ENCODE measurements around the gene PARVA.
A peak's percentile ranks its signal among the peaks of the same experiment; 100 is the strongest.

The PARVA gene

GRCh38 chr11:12540913-12541582, 163.7 kb downstream of the PARVA start:
- Histone ChIP-seq H2BK15ac (ENCODE audit: low read depth, poor library complexity, severe bottlenecking) (peak overlapping the region; percentile 15), H2BK12ac (ENCODE audit: low read length in 2 of 2) (peak overlapping the region in 1 of 2 experiments; percentile 94), H3K4ac (ENCODE audit: low read depth in 1 of 2, low read length in 2 of 2) (peak overlapping the region; percentile 52 to 60), H2BK5ac (ENCODE audit: low read depth, low read length, poor library complexity, severe bottlenecking) (no peak overlapping the region), H4K91ac (ENCODE audit: low read length) (peak overlapping the region; percentile 80), H3K9me3 (ENCODE audit: control insufficient read depth, low read length) (no peaks in the 10 kb centered on the region), H4K8ac (ENCODE audit: low read length) (peak overlapping the region; percentile 83), H3K18ac (ENCODE audit: low read depth in 1 of 2, low read length in 2 of 2) (peak overlapping the region; percentile 63 to 81), H3K4me1 (ENCODE audit: control insufficient read depth, insufficient read depth, low read depth, low read length) (peaks cover 24% of the 10 kb centered on the region), H2AFZ (ENCODE audit: low read depth, low read length) (no peak overlapping the region), H2AK5ac (ENCODE audit: low read length, severe bottlenecking) (peak overlapping the region; percentile 83), H3K36me3 (ENCODE audit: control insufficient read depth in 1 of 2, insufficient read depth in 2 of 2, low read depth in 1 of 2, low read length in 2 of 2) (no peaks in the 10 kb centered on the region), H3K14ac (ENCODE audit: low read length in 2 of 2) (peak overlapping the region in 1 of 2 experiments; percentile 75), H2BK120ac (ENCODE audit: low read depth, low read length) (peak overlapping the region; percentile 24), H3K27me3 (ENCODE audit: control insufficient read depth in 1 of 2, insufficient read depth in 1 of 2, low read length in 2 of 2) (no peaks in the 10 kb centered on the region), H3K4me3 (ENCODE audit: insufficient read depth in 1 of 2, low read depth in 1 of 2, low read length in 2 of 2) (no peak overlapping the region), H3K4me2 (ENCODE audit: low read length, poor library complexity, severe bottlenecking) (no peak overlapping the region), H3K27ac (ENCODE audit: low read length, poor library complexity, severe bottlenecking) (peak overlapping the region; percentile 94), H3K9ac (ENCODE audit: low read length) (peak overlapping the region; percentile 72), H3K23ac (ENCODE audit: low read length in 2 of 2) (no peak overlapping the region), H3K79me1 (replicated peaks; ENCODE audit: low read length, poor library complexity, severe bottlenecking) (no peaks in the 10 kb centered on the region)
- peak; percentile 76 for DNase-seq
- WGBS = 51% methylated on average over 6 of the region's 6 CpGs

GRCh38 chr11:12541583-12542151, 164.3 kb downstream of the PARVA start:
- peak overlapping the region; percentile 47 for H4K8ac ChIP-seq (ENCODE audit: low read length)
- H3K9ac ChIP-seq (ENCODE audit: low read length) = peak overlapping the region; percentile 41
- H3K36me3 ChIP-seq (ENCODE audit: control insufficient read depth in 1 of 2, insufficient read depth in 2 of 2, low read depth in 1 of 2, low read length in 2 of 2) = no peaks in the 10 kb centered on the region
- H3K4me2 ChIP-seq (ENCODE audit: low read length, poor library complexity, severe bottlenecking) = no peak overlapping the region
- H3K23ac ChIP-seq (ENCODE audit: low read length in 2 of 2) = no peak overlapping the region
- no peak overlapping the region for H2BK15ac ChIP-seq (ENCODE audit: low read depth, poor library complexity, severe bottlenecking)
- no peak overlapping the region for H2BK12ac ChIP-seq (ENCODE audit: low read length in 2 of 2)
- no peak overlapping the region for H3K4me3 ChIP-seq (ENCODE audit: insufficient read depth in 1 of 2, low read depth in 1 of 2, low read length in 2 of 2)
- H3K27me3 ChIP-seq (ENCODE audit: control insufficient read depth in 1 of 2, insufficient read depth in 1 of 2, low read length in 2 of 2) = no peaks in the 10 kb centered on the region
- H3K4me1 ChIP-seq (ENCODE audit: control insufficient read depth, insufficient read depth, low read depth, low read length) = peaks cover 24% of the 10 kb centered on the region
- H3K18ac ChIP-seq (ENCODE audit: low read depth in 1 of 2, low read length in 2 of 2) = peak overlapping the region; percentile 14 to 81
- peak overlapping the region; percentile 80 for H4K91ac ChIP-seq (ENCODE audit: low read length)
- no peaks in the 10 kb centered on the region for H3K9me3 ChIP-seq (ENCODE audit: control insufficient read depth, low read length)
- no peak overlapping the region for H2AFZ ChIP-seq (ENCODE audit: low read depth, low read length)
- H3K27ac ChIP-seq (ENCODE audit: low read length, poor library complexity, severe bottlenecking) = peak overlapping the region; percentile 66
- WGBS = 90% methylated on average over 8 of the region's 9 CpGs
- no peak overlapping the region for H2BK5ac ChIP-seq (ENCODE audit: low read depth, low read length, poor library complexity, severe bottlenecking)
- no peak for DNase-seq
- no peak overlapping the region for H2BK120ac ChIP-seq (ENCODE audit: low read depth, low read length)
- peak overlapping the region; percentile 42 for H2AK5ac ChIP-seq (ENCODE audit: low read length, severe bottlenecking)
- no peak overlapping the region for H3K14ac ChIP-seq (ENCODE audit: low read length in 2 of 2)
- no peaks in the 10 kb centered on the region for H3K79me1 ChIP-seq (replicated peaks; ENCODE audit: low read length, poor library complexity, severe bottlenecking)
- peak overlapping the region in 1 of 2 experiments; percentile 52 for H3K4ac ChIP-seq (ENCODE audit: low read depth in 1 of 2, low read length in 2 of 2)

DNA sequence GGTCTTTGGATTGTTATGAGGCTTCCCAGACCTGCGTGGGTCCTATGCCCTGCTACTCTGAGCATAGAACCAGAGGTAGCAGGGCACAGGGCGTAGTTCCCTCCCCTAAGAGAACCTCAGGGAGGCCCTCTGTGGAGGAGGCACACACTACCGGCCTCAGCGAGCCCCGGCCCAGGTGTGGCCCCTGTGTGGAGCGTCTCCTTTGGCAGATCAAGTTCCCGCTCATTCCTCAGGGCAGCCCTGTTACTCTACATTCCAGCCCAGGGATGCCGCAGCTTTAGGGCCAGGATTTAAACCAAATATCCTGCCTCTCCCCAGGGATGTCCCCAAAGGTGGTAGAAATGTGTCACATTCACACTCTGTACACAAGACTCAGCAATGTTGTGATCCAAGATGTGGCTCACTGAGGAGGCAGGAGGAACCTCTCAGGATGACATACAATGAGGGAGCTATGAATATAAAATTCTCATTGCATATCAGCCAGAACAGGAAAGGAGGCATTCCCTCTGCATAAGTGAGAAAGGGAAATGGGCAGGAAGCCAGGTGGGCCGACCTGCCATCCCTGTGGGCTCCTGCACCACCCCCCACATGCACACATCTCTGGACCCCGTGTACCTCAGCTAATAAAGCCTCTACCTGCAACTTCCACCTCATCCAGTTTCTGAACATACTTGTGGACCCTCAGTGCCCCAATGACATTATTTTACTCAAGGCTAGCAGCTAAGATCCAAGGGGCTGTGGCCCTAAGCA, 165.0 kb downstream of the PARVA start:
- Histone ChIP-seq H3K4me1 (ENCODE audit: control insufficient read depth, insufficient read depth, low read depth, low read length) (peaks cover 24% of the 10 kb centered on the region), H3K27me3 (ENCODE audit: control insufficient read depth in 1 of 2, insufficient read depth in 1 of 2, low read length in 2 of 2) (no peaks in the 10 kb centered on the region), H2BK120ac (ENCODE audit: low read depth, low read length) (no peak overlapping the region), H3K9ac (ENCODE audit: low read length) (no peak overlapping the region), H3K18ac (ENCODE audit: low read depth in 1 of 2, low read length in 2 of 2) (no peak overlapping the region), H4K8ac (ENCODE audit: low read length) (no peak overlapping the region), H3K23ac (ENCODE audit: low read length in 2 of 2) (no peak overlapping the region), H3K9me3 (ENCODE audit: control insufficient read depth, low read length) (no peaks in the 10 kb centered on the region), H2BK12ac (ENCODE audit: low read length in 2 of 2) (peak overlapping the region in 1 of 2 experiments; percentile 14), H2AFZ (ENCODE audit: low read depth, low read length) (no peak overlapping the region), H4K91ac (ENCODE audit: low read length) (no peak overlapping the region), H3K79me1 (replicated peaks; ENCODE audit: low read length, poor library complexity, severe bottlenecking) (no peaks in the 10 kb centered on the region), H2AK5ac (ENCODE audit: low read length, severe bottlenecking) (peak overlapping the region; percentile 28), H3K14ac (ENCODE audit: low read length in 2 of 2) (no peak overlapping the region), H2BK5ac (ENCODE audit: low read depth, low read length, poor library complexity, severe bottlenecking) (no peak overlapping the region), H3K27ac (ENCODE audit: low read length, poor library complexity, severe bottlenecking) (no peak overlapping the region), H3K4me3 (ENCODE audit: insufficient read depth in 1 of 2, low read depth in 1 of 2, low read length in 2 of 2) (no peak overlapping the region), H2BK15ac (ENCODE audit: low read depth, poor library complexity, severe bottlenecking) (peak overlapping the region; percentile 31), H3K4me2 (ENCODE audit: low read length, poor library complexity, severe bottlenecking) (no peak overlapping the region), H3K4ac (ENCODE audit: low read depth in 1 of 2, low read length in 2 of 2) (no peak overlapping the region), H3K36me3 (ENCODE audit: control insufficient read depth in 1 of 2, insufficient read depth in 2 of 2, low read depth in 1 of 2, low read length in 2 of 2) (no peaks in the 10 kb centered on the region)
- 80% methylated on average over 10 of the region's 10 CpGs for WGBS
- DNase-seq = no peak
